ENCODE results near the gene ADCY1. TPM values are rescaled to one million over a fixed set of nuclear protein-coding genes. Genes with fewer than 3 reads are reported as not detected.
A peak's percentile ranks its signal among the peaks of the same experiment; 100 is the strongest.
"Not testable (repeated sequence)": the region's sequence is repeated elsewhere in the genome, so short reads cannot be mapped to it uniquely, and the experiment has no call there.

The ADCY1 gene
- total RNA-seq, 4 donors from 2014 or later, result 2.3 to 4.8 (median 2.8) TPM

DNA sequence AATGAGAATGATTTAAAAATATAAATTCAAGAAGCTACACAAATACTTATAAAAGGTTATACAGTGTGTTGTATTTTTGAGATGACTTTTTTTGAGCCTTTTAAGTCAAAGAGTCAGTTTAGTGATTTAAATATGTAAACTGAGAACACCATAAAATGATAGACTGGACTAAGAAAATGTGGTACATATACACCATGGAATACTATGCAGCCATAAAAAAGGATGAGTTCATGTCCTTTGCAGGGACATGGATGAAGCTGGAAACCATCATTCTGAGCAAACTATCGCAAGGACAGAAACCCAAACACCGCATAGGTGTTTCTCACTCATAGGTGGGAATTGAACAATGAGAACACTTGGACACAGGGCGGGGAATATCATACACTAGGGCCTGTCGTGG is 182.2 kb downstream of the ADCY1 start:
- not testable (repeated sequence) for ATAC-seq (ENCODE audit: low FRiP score); DNase-seq (ENCODE audit: low spot score)

DNA sequence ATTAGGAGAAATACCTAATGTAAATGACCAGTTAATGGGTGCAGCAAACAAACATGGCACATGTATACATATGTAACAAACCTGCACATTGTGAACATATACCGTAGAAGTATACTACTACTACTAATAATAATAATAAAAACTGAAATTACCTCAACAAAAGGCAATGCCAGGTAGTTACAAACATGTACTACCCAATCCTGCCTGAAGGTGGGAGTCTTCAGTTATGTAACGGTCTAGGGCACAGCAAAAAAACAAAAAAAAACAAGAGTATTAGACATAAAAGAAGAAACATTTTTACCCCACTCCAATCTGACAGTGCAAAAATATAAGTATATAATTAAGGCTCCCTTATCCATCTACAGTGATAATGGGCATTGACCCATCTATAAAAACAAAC is 182.6 kb downstream of the ADCY1 start:
- not testable (repeated sequence) for ATAC-seq (ENCODE audit: low FRiP score); DNase-seq (ENCODE audit: low spot score)

DNA sequence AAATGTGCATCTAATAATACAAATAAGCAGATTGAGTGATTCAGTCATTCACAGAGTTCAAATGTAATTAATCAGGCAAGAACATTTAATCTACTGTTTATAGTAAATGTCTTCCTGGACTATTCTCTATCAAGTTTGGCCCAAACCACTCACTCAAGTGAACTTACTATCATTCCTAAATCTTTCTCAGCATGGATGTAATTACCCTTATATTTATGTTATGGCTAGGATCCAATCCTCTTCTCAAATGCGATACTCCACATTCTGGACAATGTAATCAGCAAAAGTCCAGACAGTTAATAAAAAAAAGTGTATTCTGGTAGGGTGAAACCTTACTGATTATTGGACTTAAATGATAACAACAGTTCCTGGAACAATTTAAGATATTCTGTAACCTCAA is 185.3 kb downstream of the ADCY1 start:
- not testable (repeated sequence) for DNase-seq (ENCODE audit: low spot score)

DNA sequence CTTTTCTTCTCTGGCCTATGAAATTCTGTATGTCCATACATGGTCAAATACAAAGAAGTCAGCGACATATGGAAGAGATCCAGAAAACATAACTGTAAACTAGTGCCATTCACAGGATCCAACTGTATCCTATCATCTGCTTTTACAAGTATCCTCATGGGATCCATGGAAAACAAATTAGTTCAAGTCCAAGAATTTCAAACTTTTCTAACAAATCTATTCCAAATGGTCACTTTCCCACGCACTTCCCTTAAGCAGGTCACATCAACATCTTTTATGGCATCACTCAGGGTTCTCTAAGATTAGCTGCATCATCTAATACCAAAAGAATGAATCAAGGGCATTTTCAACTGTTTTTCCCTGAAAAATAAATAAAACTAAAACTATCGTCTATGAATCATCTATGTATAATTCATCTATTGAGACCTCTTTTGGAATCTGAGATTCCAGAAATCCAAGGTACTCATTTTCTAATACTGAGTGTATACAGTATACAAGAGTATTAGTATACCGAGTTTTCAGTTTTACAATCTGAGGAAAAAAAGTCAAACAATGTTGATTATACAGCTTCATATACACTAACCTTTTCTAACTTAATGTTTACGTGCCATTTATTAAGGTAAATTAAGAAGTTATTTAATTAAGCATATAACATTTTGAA is 187.5 kb downstream of the ADCY1 start:
- ATAC-seq (ENCODE audit: low FRiP score); DNase-seq (ENCODE audit: low spot score): not testable (repeated sequence)

More for the DNA sequence above, 185.3 kb downstream of the ADCY1 start:
- not testable (repeated sequence) for ATAC-seq (ENCODE audit: low FRiP score)

DNA sequence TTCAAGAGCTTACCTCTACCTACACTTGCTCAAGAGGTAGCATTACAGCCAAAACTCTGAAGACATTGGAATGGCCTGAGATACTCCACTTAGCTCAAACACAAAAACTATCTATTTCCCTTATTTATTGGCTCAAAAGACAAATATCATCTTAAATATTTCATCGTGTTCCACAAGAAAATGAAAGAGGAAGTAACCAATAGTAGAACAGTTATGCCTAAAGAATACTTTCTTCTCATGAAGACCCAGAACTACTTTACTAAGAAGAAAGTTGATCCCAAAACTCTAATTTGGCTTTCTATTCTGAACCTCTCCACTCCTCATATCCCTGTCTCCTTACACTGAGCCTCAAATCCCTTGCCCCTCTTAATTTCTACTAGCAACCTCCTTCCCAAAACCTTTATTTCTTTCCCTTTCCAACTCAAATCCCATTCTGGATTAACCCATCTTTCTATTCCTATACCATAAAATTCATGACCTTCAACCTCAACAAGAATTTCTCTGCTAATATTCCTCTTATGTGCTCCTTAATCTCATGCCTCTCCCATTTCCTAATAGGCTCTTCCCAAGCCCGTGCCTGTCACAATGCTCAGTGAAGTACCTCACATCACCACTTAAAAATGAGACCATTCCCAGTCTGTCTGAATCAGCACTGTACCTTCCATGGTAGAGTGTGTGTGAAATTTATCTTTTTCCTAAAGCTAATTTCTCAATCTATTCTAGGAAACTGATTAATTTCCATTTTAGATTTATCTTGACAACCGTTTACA is 188.2 kb downstream of the ADCY1 start:
- DNase-seq (ENCODE audit: low spot score); ATAC-seq (ENCODE audit: low FRiP score): not testable (repeated sequence)

DNA sequence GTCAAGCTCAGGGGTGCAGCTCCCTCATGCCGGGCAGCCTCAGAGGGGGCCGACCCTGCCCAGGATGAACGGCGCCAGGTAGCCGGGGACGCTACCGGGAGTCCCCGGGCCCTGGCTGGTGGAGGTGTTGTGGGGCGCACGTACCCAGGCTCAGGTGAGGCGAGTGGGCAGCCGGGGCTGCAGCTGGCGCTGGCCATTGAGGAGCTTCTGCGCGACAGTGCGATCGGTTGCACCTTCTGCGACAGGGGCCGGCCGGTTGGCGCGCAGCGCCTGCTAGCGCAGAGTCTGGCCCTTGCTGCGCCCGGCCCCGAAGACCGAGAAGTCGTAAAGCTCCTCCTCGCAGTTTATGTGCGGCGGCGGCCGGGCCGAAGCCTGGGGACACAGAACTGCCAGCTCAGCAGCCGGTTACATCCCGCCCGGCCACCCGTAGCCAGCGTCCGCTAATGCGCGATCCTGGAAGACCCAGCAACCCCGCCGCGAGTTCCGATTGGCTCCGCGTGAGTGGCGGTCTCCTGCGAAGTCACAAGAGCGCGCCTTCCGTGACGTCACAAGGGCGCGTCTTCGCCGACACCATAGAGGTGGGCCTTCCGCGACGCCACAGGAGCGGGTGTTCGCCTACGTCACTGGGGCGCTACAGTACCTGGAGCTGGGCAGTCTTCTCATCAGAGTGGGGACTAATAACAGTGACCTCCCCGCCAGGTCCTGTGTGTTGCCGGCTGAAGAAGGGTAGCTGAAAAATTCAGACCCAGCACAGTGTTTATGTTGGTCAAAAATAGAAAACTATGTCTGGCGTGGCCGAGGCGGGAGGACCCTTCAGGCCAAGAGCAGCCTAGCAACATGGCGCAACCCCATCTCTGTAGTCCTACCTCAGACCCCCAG is 194.6 kb downstream of the ADCY1 start:
- ATAC-seq (ENCODE audit: low FRiP score) (peak; percentile 100), DNase-seq (ENCODE audit: low spot score) (peak; percentile 96)

DNA sequence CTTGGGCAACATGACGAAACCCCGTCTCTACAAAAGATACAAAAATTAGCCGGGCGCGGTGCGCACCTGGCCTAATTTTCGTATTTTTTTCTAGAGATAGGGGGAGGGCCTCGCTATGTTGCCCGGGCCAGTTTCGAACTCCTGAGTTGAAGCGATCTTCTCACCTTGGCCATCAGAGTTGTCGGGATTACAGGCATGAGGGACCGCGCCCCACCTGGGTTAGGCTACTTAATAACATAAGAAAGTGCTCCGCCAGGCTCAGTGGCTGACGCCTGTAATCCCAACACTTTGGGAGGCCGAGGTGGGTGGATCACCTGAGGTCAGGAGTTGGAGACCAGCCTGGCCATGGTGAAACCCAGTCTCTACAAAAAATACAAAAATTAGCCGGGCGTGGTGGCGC is 195.5 kb downstream of the ADCY1 start:
- not testable (repeated sequence) for DNase-seq (ENCODE audit: low spot score)

More for the DNA sequence above, 195.5 kb downstream of the ADCY1 start:
- not testable (repeated sequence) for ATAC-seq (ENCODE audit: low FRiP score)

Small RNA genes lying within 50 kb of the gene (small RNA-seq; reads per million reads assigned to genes)
- not detected for gene AC073325.2
